ENCODE results near the gene RANBP1. TPM values are rescaled to one million over a fixed set of nuclear protein-coding genes. Genes with fewer than 3 reads are reported as not detected.

Gene RANBP1
- total RNA-seq, 1 donor from 2014 or later: 85.1 TPM

DNA sequence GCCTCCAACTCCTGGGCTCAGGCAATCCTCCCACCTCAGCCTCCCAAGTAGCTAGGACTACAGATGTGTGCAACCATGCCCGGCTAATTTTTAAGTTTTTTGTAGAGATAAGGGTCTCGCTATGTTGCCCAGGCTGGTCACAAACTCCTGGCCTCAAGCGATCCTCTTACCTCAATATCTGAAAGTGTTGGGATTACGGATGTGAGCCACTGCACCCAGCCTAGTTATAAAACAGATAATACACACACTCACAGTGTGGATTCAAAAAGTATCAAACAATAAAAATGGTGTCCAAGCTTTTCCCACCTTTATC is 35.3 kb downstream of the RANBP1 start:
- Histone ChIP-seq H3K4me3 (ENCODE audit: low read length in 3 of 3) (no peak overlapping the region), H3K9ac (ENCODE audit: low read depth in 1 of 3, low read length in 3 of 3) (no peak overlapping the region), H3K36me3 (ENCODE audit: control insufficient read depth in 3 of 3, insufficient read depth in 3 of 3, low read length in 3 of 3) (no peaks in the 10 kb centered on the region), H3K4me1 (ENCODE audit: control insufficient read depth in 3 of 3, insufficient read depth in 3 of 3, low read length in 3 of 3) (peaks cover 0 to 3% (median 0%) of the 10 kb centered on the region in 3 donors), H3K27ac (ENCODE audit: low read depth, low read length) (no peak overlapping the region), H3K27me3 (ENCODE audit: control insufficient read depth in 3 of 3, insufficient read depth in 3 of 3, low read length in 3 of 3) (peaks cover 0 to 12% (median 5%) of the 10 kb centered on the region in 3 donors), H3K9me3 (ENCODE audit: control insufficient read depth in 3 of 3, low read length in 3 of 3) (no peaks in the 10 kb centered on the region)

DNA sequence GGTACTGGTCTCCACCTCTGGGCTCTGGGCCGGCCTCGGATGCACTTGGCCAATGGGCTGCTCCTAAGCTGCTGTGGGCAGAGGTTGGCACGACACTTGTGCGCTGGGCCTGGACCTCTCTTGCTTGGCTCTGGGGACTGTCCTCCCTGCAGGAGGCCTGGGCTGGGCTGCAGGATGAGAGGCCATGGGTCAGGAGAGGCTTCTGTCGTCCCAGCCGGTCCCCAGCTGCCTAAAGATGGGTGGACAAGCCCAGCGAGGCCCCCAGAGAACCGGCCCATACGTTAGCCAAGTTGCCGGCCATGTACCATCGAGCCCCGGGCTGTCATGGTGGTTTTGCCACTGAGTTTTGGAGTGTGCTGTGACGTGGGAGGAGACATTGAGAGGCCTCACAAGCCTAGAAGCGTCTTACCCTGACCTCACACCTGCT is 36.6 kb downstream of the RANBP1 start:
- H3K27ac ChIP-seq (ENCODE audit: low read depth, low read length): no peak overlapping the region
- H3K9me3 ChIP-seq (ENCODE audit: control insufficient read depth in 3 of 3, low read length in 3 of 3): no peaks in the 10 kb centered on the region
- H3K9ac ChIP-seq (ENCODE audit: low read depth in 1 of 3, low read length in 3 of 3): no peak overlapping the region
- no peak overlapping the region for H3K4me3 ChIP-seq (ENCODE audit: low read length in 3 of 3)
- H3K36me3 ChIP-seq (ENCODE audit: control insufficient read depth in 3 of 3, insufficient read depth in 3 of 3, low read length in 3 of 3): no peaks in the 10 kb centered on the region
- peaks cover 5 to 12% (median 8%) of the 10 kb centered on the region in 3 donors for H3K27me3 ChIP-seq (ENCODE audit: control insufficient read depth in 3 of 3, insufficient read depth in 3 of 3, low read length in 3 of 3)
- H3K4me1 ChIP-seq (ENCODE audit: control insufficient read depth in 3 of 3, insufficient read depth in 3 of 3, low read length in 3 of 3): peaks cover 2 to 3% (median 3%) of the 10 kb centered on the region in 3 donors

DNA sequence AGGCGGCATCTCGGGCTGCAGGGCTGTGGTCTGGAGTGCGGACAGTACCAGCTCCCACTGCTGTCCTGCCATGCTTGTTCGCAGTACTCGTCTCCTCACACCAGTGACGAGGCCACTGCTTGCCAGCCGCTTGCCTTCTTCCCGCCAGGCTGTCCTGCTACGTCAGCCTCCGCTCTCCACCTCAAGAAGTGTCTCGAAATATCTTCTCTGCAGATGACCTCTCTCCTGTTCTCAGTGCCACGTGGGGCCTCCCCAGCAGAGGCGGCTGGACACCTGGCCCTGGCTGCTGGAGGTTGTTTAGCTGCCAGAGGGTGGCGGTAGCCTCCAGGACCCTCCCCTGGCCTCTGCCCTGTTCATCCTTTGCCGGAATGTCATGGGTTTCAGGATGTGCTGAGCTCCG is 38.0 kb downstream of the RANBP1 start:
- Histone ChIP-seq H3K27me3 (ENCODE audit: control insufficient read depth in 3 of 3, insufficient read depth in 3 of 3, low read length in 3 of 3) (peaks cover 5 to 14% (median 8%) of the 10 kb centered on the region in 3 donors), H3K4me3 (ENCODE audit: low read length in 3 of 3) (no peak overlapping the region), H3K9me3 (ENCODE audit: control insufficient read depth in 3 of 3, low read length in 3 of 3) (no peaks in the 10 kb centered on the region), H3K36me3 (ENCODE audit: control insufficient read depth in 3 of 3, insufficient read depth in 3 of 3, low read length in 3 of 3) (no peaks in the 10 kb centered on the region), H3K27ac (ENCODE audit: low read depth, low read length) (no peak overlapping the region), H3K4me1 (ENCODE audit: control insufficient read depth in 3 of 3, insufficient read depth in 3 of 3, low read length in 3 of 3) (peaks cover 2 to 3% (median 3%) of the 10 kb centered on the region in 3 donors), H3K9ac (ENCODE audit: low read depth in 1 of 3, low read length in 3 of 3) (no peak overlapping the region)

DNA sequence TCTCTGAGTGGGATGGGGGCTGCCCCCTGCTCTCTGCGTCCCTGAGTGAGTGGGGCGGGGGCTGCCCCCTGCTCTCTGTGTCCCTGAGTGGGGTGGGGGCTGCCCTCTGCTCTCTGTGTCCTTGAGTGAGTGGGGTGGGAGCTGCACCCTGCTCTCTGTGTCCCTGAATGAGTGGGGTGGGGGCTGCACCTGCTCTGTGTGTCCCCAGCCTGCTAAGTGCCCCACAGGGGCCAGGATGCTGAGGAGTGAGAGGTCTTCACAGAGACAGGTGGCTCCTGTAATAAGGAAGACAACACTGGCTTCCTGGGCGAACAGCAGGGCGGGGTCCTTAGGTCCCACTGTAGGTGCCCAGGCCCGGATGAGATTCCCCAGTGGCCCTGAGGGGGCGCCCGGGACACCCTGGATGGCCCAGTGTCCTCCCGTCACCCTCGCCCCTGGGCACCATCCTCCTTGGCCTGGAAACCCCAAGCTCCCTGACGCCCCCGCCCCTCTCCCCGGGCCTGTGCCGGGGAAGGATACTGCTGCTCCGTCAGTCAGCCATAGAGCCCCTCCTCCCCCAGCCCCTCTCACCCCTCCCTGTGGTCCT is 38.8 kb downstream of the RANBP1 start:
- Histone ChIP-seq H3K4me1 (ENCODE audit: control insufficient read depth in 3 of 3, insufficient read depth in 3 of 3, low read length in 3 of 3) (peaks cover 2 to 3% (median 3%) of the 10 kb centered on the region in 3 donors), H3K36me3 (ENCODE audit: control insufficient read depth in 3 of 3, insufficient read depth in 3 of 3, low read length in 3 of 3) (no peaks in the 10 kb centered on the region), H3K27ac (ENCODE audit: low read depth, low read length) (no peak overlapping the region), H3K9me3 (ENCODE audit: control insufficient read depth in 3 of 3, low read length in 3 of 3) (no peaks in the 10 kb centered on the region), H3K4me3 (ENCODE audit: low read length in 3 of 3) (no peak overlapping the region), H3K9ac (ENCODE audit: low read depth in 1 of 3, low read length in 3 of 3) (peak overlapping the region in 1 of 3 donors; percentile 33), H3K27me3 (ENCODE audit: control insufficient read depth in 3 of 3, insufficient read depth in 3 of 3, low read length in 3 of 3) (peaks cover 5 to 14% (median 8%) of the 10 kb centered on the region in 3 donors)

DNA sequence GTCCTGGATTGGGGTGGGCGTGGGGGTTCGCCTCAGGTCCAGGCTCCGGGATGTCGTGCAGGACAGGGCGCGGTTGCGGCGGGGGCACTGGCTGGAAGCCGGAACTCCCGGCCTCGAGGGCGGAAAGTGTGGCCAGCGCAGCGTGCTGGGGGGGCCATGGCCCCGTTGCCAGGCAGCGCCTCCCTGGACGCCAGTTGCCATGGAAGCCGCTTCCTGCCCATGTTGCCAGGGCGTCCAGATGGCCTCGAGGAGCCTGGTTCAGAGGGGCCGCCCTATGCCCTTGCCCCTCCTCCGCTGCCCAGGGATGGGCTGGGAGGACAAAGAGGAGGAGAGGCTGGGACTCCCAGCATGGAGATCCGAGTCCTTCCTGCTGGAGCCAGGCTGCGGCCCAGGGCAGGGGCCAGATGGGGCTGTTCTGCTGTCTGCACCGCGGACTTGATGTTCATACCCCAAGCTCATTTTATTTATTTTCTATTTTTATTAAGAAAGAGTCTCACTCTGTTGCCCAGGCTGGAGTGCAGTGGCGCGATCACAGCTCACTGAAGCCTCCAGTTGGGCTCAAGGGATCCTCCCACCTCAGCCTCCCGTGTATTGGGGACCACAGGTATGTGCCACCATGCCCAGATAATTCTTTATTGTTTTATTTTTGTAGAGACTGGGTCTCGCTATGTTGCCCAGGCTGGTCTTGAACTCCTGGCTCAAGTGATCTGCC is 39.6 kb downstream of the RANBP1 start:
- no peak overlapping the region for H3K27ac ChIP-seq (ENCODE audit: low read depth, low read length)
- H3K4me1 ChIP-seq (ENCODE audit: control insufficient read depth in 3 of 3, insufficient read depth in 3 of 3, low read length in 3 of 3): peaks cover 2 to 3% (median 3%) of the 10 kb centered on the region in 3 donors
- no peak overlapping the region for H3K9ac ChIP-seq (ENCODE audit: low read depth in 1 of 3, low read length in 3 of 3)
- no peaks in the 10 kb centered on the region for H3K9me3 ChIP-seq (ENCODE audit: control insufficient read depth in 3 of 3, low read length in 3 of 3)
- H3K4me3 ChIP-seq (ENCODE audit: low read length in 3 of 3): no peak overlapping the region
- H3K36me3 ChIP-seq (ENCODE audit: control insufficient read depth in 3 of 3, insufficient read depth in 3 of 3, low read length in 3 of 3): no peaks in the 10 kb centered on the region
- H3K27me3 ChIP-seq (ENCODE audit: control insufficient read depth in 3 of 3, insufficient read depth in 3 of 3, low read length in 3 of 3): peaks cover 5 to 14% (median 8%) of the 10 kb centered on the region in 3 donors

DNA sequence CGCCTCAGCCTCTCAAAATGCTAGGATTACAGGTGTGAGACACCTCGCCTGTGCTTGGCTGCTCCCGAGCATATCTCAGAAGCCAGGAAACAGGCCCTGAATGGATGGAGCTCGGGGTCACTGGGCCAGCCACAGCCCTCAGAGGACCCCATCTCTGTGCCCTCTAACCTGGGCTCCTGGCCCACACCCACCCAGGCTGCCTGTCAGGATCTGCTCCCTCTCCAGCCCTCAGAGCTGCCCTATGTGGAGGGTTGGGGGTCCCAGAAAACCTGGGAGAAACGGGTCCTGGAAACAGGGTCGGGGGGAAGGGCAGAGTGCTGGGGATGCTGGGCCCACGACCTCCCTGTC is 40.1 kb downstream of the RANBP1 start:
- no peak overlapping the region for H3K9ac ChIP-seq (ENCODE audit: low read depth in 1 of 3, low read length in 3 of 3)
- peaks cover 2 to 3% (median 3%) of the 10 kb centered on the region in 3 donors for H3K4me1 ChIP-seq (ENCODE audit: control insufficient read depth in 3 of 3, insufficient read depth in 3 of 3, low read length in 3 of 3)
- H3K4me3 ChIP-seq (ENCODE audit: low read length in 3 of 3): no peak overlapping the region
- H3K9me3 ChIP-seq (ENCODE audit: control insufficient read depth in 3 of 3, low read length in 3 of 3): no peaks in the 10 kb centered on the region
- H3K36me3 ChIP-seq (ENCODE audit: control insufficient read depth in 3 of 3, insufficient read depth in 3 of 3, low read length in 3 of 3): no peaks in the 10 kb centered on the region
- no peak overlapping the region for H3K27ac ChIP-seq (ENCODE audit: low read depth, low read length)
- H3K27me3 ChIP-seq (ENCODE audit: control insufficient read depth in 3 of 3, insufficient read depth in 3 of 3, low read length in 3 of 3): peaks cover 5 to 16% (median 8%) of the 10 kb centered on the region in 3 donors

DNA sequence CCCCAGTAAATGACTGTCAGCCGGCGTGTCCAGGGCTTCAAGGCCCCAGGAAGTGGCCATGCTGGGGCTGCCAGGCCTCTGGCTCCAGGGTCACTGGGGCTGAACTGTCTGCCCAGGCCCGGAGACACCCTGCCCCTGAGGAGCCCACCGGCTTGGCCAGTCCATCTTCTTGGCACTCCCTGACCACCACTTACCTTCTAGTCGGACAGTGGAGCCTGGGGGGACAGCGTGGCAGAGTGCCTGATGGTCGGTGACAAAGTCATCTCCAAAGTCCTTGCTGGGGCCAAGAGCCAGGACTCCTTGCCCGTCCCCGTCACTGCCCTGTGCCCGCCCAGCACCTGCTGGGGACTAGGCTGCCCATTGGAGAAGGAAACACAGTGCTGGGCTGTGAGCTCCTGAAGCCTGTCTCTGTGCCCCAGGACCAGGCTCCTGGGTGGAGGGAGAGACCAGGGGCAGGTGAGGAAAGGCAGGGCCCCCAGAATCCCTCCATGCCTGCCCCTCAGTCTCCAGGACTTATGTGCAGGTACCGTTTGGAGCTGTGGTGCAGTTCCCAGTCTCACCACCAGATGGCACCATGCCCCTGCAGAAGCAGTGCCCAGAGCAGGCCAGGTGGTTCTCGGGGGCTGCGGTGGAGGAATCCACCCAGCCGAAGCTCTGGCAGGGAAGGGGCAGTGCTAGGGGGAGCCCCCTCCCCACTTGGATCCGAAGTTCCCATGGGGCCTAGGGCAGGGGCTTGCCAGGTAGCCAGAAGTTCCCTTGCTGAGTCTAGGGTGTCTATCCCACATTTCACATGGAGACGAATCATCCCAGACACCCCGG is 40.9 kb downstream of the RANBP1 start:
- H3K36me3 ChIP-seq (ENCODE audit: control insufficient read depth in 3 of 3, insufficient read depth in 3 of 3, low read length in 3 of 3): no peaks in the 10 kb centered on the region
- H3K4me1 ChIP-seq (ENCODE audit: control insufficient read depth in 3 of 3, insufficient read depth in 3 of 3, low read length in 3 of 3): peaks cover 2 to 3% (median 3%) of the 10 kb centered on the region in 3 donors
- H3K27ac ChIP-seq (ENCODE audit: low read depth, low read length): no peak overlapping the region
- peaks cover 5 to 20% (median 8%) of the 10 kb centered on the region in 3 donors for H3K27me3 ChIP-seq (ENCODE audit: control insufficient read depth in 3 of 3, insufficient read depth in 3 of 3, low read length in 3 of 3)
- H3K4me3 ChIP-seq (ENCODE audit: low read length in 3 of 3): no peak overlapping the region
- H3K9ac ChIP-seq (ENCODE audit: low read depth in 1 of 3, low read length in 3 of 3): no peak overlapping the region
- H3K9me3 ChIP-seq (ENCODE audit: control insufficient read depth in 3 of 3, low read length in 3 of 3): no peaks in the 10 kb centered on the region

DNA sequence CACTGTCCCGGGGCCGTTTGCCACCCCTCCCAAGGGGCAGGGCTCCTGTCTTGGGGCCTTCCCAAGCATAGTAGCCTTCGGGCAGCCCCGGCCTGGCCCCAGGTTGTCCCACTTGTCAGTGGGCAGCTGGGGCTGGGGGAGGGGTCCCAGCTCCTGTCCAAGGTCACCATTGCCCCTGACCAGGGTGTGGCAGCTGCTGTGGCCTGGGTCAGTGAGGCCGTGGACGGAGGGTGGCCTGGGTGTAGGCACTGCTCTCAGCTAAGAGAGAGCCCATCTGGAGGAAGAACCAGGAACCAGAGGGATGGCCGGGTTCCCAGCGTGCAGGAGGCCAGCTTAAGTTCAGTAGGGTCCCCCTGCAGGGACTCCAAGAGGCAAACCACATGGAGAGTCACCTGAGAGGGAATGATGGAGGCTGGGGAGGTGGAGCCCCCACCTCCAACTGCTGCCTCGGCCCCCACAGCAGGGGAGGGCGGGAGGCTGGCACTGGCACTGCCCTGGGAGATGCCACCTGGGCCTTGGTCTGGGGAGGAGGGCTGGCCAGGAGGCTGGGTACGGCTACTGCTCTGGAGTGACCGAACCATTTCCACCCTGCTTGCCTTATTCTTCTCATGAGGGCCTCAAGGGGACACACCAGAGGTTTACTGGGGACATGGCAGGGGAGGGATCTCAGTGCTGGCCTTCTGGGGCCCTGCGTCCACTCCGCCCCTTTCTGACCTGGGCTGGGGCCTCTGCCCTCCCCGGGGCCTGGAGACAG is 41.7 kb downstream of the RANBP1 start:
- Histone ChIP-seq H3K9ac (ENCODE audit: low read depth in 1 of 3, low read length in 3 of 3) (no peak overlapping the region), H3K36me3 (ENCODE audit: control insufficient read depth in 3 of 3, insufficient read depth in 3 of 3, low read length in 3 of 3) (no peaks in the 10 kb centered on the region), H3K27ac (ENCODE audit: low read depth, low read length) (no peak overlapping the region), H3K4me3 (ENCODE audit: low read length in 3 of 3) (no peak overlapping the region), H3K4me1 (ENCODE audit: control insufficient read depth in 3 of 3, insufficient read depth in 3 of 3, low read length in 3 of 3) (peaks cover 2 to 3% (median 3%) of the 10 kb centered on the region in 3 donors), H3K9me3 (ENCODE audit: control insufficient read depth in 3 of 3, low read length in 3 of 3) (no peaks in the 10 kb centered on the region), H3K27me3 (ENCODE audit: control insufficient read depth in 3 of 3, insufficient read depth in 3 of 3, low read length in 3 of 3) (peaks cover 5 to 20% (median 8%) of the 10 kb centered on the region in 3 donors)

DNA sequence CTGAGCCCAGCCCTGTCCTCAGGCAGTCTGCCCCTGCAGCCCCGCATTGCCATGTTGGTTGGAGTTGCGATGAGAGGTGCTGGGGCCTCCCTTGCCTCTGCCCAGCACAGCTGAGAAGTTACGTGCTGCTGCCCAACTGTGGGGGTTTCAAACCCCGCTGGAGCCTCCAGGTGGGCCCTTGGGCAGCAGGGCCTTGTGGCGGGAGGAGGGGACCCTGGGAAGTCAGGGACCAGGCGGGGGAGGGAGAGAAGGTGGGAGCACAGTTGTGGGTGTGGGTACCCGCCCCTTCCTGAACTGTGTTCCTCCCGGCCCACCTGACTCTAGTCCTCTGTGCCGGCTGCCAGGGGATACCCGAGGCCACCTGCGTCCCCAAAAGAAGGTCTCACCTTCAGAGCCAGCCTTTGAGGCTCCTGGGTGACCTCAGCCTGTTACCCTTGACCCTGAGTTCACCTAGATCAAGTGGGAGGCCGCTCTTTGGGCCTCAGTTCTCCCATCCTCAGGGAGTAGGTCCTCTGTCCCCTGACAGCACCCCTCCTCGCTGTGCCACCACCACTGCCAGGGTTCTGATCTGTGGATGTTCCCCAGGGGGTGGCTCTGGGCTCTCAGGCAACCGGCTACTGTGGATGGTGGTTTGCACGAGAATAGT is 42.6 kb downstream of the RANBP1 start:
- Histone ChIP-seq H3K9ac (ENCODE audit: low read depth in 1 of 3, low read length in 3 of 3) (no peak overlapping the region), H3K36me3 (ENCODE audit: control insufficient read depth in 3 of 3, insufficient read depth in 3 of 3, low read length in 3 of 3) (no peaks in the 10 kb centered on the region), H3K4me1 (ENCODE audit: control insufficient read depth in 3 of 3, insufficient read depth in 3 of 3, low read length in 3 of 3) (peaks cover 2 to 3% (median 3%) of the 10 kb centered on the region in 3 donors), H3K27ac (ENCODE audit: low read depth, low read length) (no peak overlapping the region), H3K4me3 (ENCODE audit: low read length in 3 of 3) (no peak overlapping the region), H3K9me3 (ENCODE audit: control insufficient read depth in 3 of 3, low read length in 3 of 3) (no peaks in the 10 kb centered on the region), H3K27me3 (ENCODE audit: control insufficient read depth in 3 of 3, insufficient read depth in 3 of 3, low read length in 3 of 3) (peaks cover 5 to 20% (median 8%) of the 10 kb centered on the region in 3 donors)

Measured in skeletal muscle tissue (tissue), 4 donors.